ENCODE measurements around the gene SRP68.

The SRP68 gene

GRCh38 chr17:76027159-76027839 is 45.0 kb downstream of the SRP68 start, which contains the start of gene EVPL:
Gene EVPL, minus strand, starts transcription at chr17:76027306. Its CDS starts 108 bp downstream, at chr17:76027198.
- DNase-seq (ENCODE audit: low read depth) = no peak
- TF ChIP-seq, protein P1, sequence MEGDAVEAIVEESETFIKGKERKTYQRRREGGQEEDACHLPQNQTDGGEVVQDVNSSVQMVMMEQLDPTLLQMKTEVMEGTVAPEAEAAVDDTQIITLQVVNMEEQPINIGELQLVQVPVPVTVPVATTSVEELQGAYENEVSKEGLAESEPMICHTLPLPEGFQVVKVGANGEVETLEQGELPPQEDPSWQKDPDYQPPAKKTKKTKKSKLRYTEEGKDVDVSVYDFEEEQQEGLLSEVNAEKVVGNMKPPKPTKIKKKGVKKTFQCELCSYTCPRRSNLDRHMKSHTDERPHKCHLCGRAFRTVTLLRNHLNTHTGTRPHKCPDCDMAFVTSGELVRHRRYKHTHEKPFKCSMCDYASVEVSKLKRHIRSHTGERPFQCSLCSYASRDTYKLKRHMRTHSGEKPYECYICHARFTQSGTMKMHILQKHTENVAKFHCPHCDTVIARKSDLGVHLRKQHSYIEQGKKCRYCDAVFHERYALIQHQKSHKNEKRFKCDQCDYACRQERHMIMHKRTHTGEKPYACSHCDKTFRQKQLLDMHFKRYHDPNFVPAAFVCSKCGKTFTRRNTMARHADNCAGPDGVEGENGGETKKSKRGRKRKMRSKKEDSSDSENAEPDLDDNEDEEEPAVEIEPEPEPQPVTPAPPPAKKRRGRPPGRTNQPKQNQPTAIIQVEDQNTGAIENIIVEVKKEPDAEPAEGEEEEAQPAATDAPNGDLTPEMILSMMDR (conservative IDR thresholded peaks at IDR 0.05; ENCODE audit: low read depth, low read length) = no peak
- H3K4me3 ChIP-seq (ENCODE audit: low read length) = no peak within 1 kb of the TSS

- no peak for DNase-seq (ENCODE audit: low read depth)
- TF ChIP-seq, protein P1 (conservative IDR thresholded peaks at IDR 0.05; ENCODE audit: low read depth, low read length) = no peak
- H3K4me3 ChIP-seq (ENCODE audit: low read length) = no peak overlapping the region
Observed at GRCh38 chr17:76026714-76027158, 45.6 kb downstream of the SRP68 start.

- DNase-seq (ENCODE audit: low read depth) = no peak
- TF ChIP-seq, protein P1 (conservative IDR thresholded peaks at IDR 0.05; ENCODE audit: low read depth, low read length) = no peak
- H3K4me3 ChIP-seq (ENCODE audit: low read length) = no peak overlapping the region
Observed at GRCh38 chr17:76025294-76025693, 47.0 kb downstream of the SRP68 start.

- TF ChIP-seq, protein P1 (conservative IDR thresholded peaks at IDR 0.05; ENCODE audit: low read depth, low read length) = no peak
- no peak for DNase-seq (ENCODE audit: low read depth)
- H3K4me3 ChIP-seq (ENCODE audit: low read length) = no peak overlapping the region
Observed at GRCh38 chr17:76024353-76024752, 48.0 kb downstream of the SRP68 start.

GRCh38 chr17:76023900-76024237 is 48.4 kb downstream of the SRP68 start:
- DNase-seq (ENCODE audit: low read depth) = no peak
- TF ChIP-seq, protein P1 (conservative IDR thresholded peaks at IDR 0.05; ENCODE audit: low read depth, low read length) = no peak
- H3K4me3 ChIP-seq (ENCODE audit: low read length) = no peak overlapping the region

- TF ChIP-seq, protein P1 (conservative IDR thresholded peaks at IDR 0.05; ENCODE audit: low read depth, low read length) = no peak
- no peak overlapping the region for H3K4me3 ChIP-seq (ENCODE audit: low read length)
- no peak for DNase-seq (ENCODE audit: low read depth)
Observed at GRCh38 chr17:76022973-76023899, 49.1 kb downstream of the SRP68 start.
